ENCODE results near the gene ULK3.
A peak's percentile ranks its signal among the peaks of the same experiment; 100 is the strongest.

Gene ULK3

GRCh38 chr15:74867466-74868038, 24.6 kb upstream of the ULK3 start:
- DNase-seq, result no peak

- DNase-seq, result no peak
Measured at GRCh38 chr15:74866090-74866489, 23.1 kb upstream of the ULK3 start.

GRCh38 chr15:74865316-74865715, 22.4 kb upstream of the ULK3 start:
- DNase-seq, result no peak

GRCh38 chr15:74864296-74864695, 21.3 kb upstream of the ULK3 start:
- DNase-seq, result no peak

GRCh38 chr15:74863239-74864056, 20.5 kb upstream of the ULK3 start:
- DNase-seq, result no peak

GRCh38 chr15:74858369-74858740, 15.4 kb upstream of the ULK3 start:
- DNase-seq, result no peak

- DNase-seq, result no peak
Measured at GRCh38 chr15:74857671-74858368, 14.9 kb upstream of the ULK3 start.

GRCh38 chr15:74857082-74857655, 14.2 kb upstream of the ULK3 start:
- DNase-seq, result peak in 1 of 3 experiments; percentile 22

- no peak for DNase-seq
Measured at GRCh38 chr15:74856537-74856936, 13.6 kb upstream of the ULK3 start.

- DNase-seq, result no peak
Measured at GRCh38 chr15:74855857-74856256, 12.9 kb upstream of the ULK3 start.

- no peak for DNase-seq
Measured at GRCh38 chr15:74854453-74855022, 11.6 kb upstream of the ULK3 start.

GRCh38 chr15:74851960-74852359, 9.0 kb upstream of the ULK3 start:
- DNase-seq, result no peak

GRCh38 chr15:74850393-74850792, 7.4 kb upstream of the ULK3 start:
- DNase-seq, result no peak

- no peak for DNase-seq
Measured at GRCh38 chr15:74847432-74847831, 4.5 kb upstream of the ULK3 start.

GRCh38 chr15:74845581-74845980, 2.6 kb upstream of the ULK3 start:
- DNase-seq, result no peak

- DNase-seq, result no peak
Measured at GRCh38 chr15:74845208-74845568, 2.2 kb upstream of the ULK3 start.

- DNase-seq, result no peak
Measured at GRCh38 chr15:74844319-74845207, 1.6 kb upstream of the ULK3 start.

GRCh38 chr15:74843891-74844299, 939 bp upstream of the ULK3 start:
- DNase-seq, result peak in 1 of 3 experiments; percentile 42

GRCh38 chr15:74843445-74843828, 481 bp upstream of the ULK3 start:
- no peak for DNase-seq

GRCh38 chr15:74841891-74842373, 1.0 kb downstream of the ULK3 start:
- DNase-seq, result no peak

- DNase-seq, result no peak
Measured at GRCh38 chr15:74840851-74841775, 1.8 kb downstream of the ULK3 start.

Data from NCI-H1417 (cell line).